ENCODE results near the gene TAF6.

TAF6 gene

DNA sequence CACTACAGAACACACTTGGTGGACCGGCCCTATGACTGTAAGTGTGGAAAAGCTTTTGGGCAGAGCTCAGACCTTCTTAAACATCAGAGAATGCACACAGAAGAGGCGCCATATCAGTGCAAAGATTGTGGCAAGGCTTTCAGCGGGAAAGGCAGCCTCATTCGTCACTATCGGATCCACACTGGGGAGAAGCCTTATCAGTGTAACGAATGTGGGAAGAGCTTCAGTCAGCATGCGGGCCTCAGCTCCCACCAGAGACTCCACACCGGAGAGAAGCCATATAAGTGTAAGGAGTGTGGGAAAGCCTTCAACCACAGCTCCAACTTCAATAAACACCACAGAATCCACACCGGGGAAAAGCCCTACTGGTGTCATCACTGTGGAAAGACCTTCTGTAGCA lies 55.0 kb downstream of the TAF6 start:
- DNase-seq = no peak

DNA sequence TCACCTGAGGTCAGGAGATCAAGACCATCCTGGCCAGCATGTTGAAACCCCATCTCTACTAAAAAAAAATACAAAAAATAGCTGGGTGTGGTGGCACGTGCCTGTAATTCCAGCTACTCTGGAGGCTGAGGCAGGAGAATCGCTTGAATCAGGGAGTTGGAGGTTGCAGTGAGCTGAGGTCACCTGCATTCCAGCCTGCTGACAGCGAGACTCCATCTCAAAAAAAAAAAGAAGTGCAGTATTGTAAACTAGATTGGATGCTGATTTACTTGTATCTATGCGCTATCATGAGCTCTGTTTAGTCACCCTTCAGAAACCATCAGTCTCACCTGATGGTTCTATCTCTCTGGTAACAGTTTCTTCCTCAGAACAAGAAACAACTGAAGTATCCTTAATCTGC lies 55.8 kb downstream of the TAF6 start:
- DNase-seq = no peak

DNA sequence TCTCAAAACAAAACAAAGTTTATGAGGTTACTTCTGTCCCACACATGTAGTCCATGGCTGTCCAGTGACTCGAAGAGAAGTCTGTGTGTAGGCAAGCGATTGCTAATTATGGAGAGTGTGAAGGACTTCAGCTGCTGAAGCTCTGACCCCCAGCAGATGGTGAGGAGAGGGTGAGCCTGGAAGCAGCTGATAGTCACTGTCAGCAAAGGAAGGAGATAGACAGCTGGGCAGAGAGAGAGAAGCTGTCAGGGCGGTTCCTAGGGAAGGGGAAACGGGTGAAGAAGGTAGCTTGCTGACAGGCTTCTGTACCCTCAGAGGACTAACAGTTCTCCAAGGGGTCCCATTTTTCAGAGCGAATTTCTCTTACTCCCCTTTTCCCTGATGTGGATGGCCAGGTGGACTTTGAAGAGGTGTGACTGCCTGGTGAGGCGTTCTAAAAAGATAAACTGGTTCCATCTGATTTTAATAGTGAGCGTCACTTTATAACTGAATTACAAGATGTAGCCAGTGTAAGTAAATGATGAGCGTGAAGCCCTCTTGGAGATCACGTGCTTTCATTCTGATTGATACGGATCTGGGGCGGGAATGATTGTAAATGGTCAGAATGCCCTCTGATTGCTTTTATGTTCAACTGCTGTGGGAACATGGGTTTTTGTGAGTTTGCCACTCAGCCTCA lies 57.5 kb downstream of the TAF6 start:
- no peak for DNase-seq

DNA sequence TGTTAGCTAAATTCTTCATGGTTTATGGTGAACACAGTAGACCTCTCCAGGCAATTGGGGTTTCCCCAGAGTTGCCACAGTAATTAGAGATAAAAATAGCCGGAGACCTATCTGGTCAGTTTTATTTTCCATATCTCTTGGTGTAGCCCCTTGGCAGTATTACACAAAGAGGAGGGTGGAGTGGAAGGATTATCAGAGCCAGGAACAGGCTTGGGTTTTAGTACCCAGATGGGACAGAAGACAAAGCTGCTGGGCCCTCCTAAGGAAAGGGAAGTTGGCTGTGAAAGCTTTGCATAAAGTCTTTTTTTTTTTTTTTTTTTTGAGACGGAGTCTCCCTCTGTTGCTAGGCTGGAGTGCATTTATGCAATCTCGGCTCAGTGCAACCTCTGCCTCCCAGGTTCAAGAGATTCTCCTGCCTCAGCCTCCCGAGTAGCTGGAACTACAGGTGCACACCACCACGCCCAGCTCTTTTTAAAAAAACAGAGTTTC lies 59.9 kb downstream of the TAF6 start:
- DNase-seq = no peak
